ENCODE measurements around the gene ATXN7L1.

Gene ATXN7L1

DNA sequence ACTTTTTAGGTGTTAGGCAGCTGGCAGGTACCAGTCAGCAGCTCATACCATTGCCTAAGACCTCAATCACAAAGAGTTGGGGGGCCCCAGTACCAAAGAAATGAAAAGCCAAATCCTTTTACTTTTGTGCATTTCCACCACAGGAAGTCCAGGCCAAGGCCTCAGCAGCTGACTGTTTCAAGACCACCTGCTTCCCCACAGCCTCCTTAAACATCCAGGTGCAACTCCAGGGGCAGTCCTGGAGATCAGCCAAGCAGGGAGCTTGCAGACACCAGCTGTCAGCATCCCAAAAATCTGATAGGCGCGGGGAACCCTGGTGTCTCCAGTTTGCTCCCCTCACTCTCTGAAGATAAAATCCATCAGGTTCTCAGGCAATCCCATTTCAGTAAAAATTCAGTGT, 203.6 kb downstream of the ATXN7L1 start:
- TF ChIP-seq YY1 (IDR thresholded peaks at IDR 0.05; ENCODE audit: insufficient read depth, insufficient read length) (no peak), SUZ12 (IDR thresholded peaks at IDR 0.05; ENCODE audit: extremely low read depth, insufficient read depth, insufficient read length) (no peak), ZNF274 (IDR thresholded peaks at IDR 0.05; ENCODE audit: low read depth, low read length) (no peak)
- Histone ChIP-seq H3K36me3 (ENCODE audit: insufficient read depth, insufficient read length, low read length) (no peaks in the 10 kb centered on the region), H3K9ac (ENCODE audit: insufficient read length, low read depth) (no peak overlapping the region), H3K4me1 (ENCODE audit: insufficient read depth, insufficient read length) (peaks cover 3% of the 10 kb centered on the region), H3K4me3 (ENCODE audit: insufficient read length, low read depth) (no peak overlapping the region), H3K27me3 (ENCODE audit: insufficient read depth, insufficient read length) (no peaks in the 10 kb centered on the region), H3K9me3 (ENCODE audit: insufficient read depth, low read length) (no peaks in the 10 kb centered on the region)
- no peak for DNase-seq (ENCODE audit: low read depth, low spot score)

DNA sequence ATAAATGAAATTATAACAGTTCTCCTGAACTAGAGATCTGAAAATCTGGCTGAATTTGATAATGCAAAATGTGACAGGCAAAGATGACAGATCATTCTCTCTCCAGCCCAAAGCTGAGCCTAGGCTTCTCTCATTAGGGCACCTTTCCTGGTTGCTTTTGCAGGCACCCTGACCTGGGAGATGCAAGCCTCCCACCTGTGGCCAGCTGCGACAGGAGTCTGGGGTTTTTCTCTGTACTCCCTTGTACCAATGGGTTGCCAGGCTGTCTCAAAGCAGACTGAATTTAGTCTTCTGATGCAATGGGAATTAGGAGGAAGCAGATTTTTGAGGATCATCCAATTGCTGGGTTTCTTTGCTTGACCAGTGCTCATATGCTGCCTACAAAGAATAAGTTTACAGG, 210.1 kb downstream of the ATXN7L1 start:
- H3K9ac ChIP-seq (ENCODE audit: insufficient read length, low read depth), result no peak overlapping the region
- peaks cover 7% of the 10 kb centered on the region for H3K4me1 ChIP-seq (ENCODE audit: insufficient read depth, insufficient read length)
- TF ChIP-seq SUZ12 (IDR thresholded peaks at IDR 0.05; ENCODE audit: extremely low read depth, insufficient read depth, insufficient read length) (no peak), YY1 (IDR thresholded peaks at IDR 0.05; ENCODE audit: insufficient read depth, insufficient read length) (no peak), ZNF274 (IDR thresholded peaks at IDR 0.05; ENCODE audit: low read depth, low read length) (no peak)
- no peaks in the 10 kb centered on the region for H3K27me3 ChIP-seq (ENCODE audit: insufficient read depth, insufficient read length)
- H3K36me3 ChIP-seq (ENCODE audit: insufficient read depth, insufficient read length, low read length), result peaks cover 4% of the 10 kb centered on the region
- H3K4me3 ChIP-seq (ENCODE audit: insufficient read length, low read depth), result no peak overlapping the region
- no peak for DNase-seq (ENCODE audit: low read depth, low spot score)
- no peaks in the 10 kb centered on the region for H3K9me3 ChIP-seq (ENCODE audit: insufficient read depth, low read length)

DNA sequence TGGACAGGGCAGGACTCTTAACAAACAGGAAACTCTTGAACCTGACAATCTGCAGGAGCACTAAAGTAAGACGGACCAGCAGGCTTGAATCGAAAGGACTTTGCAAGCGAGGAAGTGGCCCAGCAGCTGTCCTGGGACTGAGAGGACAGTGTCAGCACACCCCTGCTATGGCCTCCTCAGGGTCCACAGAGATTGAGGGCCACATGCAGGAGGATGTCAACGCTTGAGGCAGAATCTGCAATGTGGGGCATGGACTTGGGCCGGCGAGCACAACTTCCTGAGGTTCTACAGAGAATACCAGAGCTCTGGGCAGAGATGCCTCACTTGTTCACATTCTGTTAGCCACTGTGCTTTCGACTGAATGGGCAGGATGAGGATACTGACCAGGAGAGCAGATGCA, 210.7 kb downstream of the ATXN7L1 start:
- Histone ChIP-seq H3K27me3 (ENCODE audit: insufficient read depth, insufficient read length) (no peaks in the 10 kb centered on the region), H3K4me1 (ENCODE audit: insufficient read depth, insufficient read length) (peaks cover 7% of the 10 kb centered on the region), H3K36me3 (ENCODE audit: insufficient read depth, insufficient read length, low read length) (peaks cover 4% of the 10 kb centered on the region), H3K4me3 (ENCODE audit: insufficient read length, low read depth) (no peak overlapping the region), H3K9me3 (ENCODE audit: insufficient read depth, low read length) (no peaks in the 10 kb centered on the region), H3K9ac (ENCODE audit: insufficient read length, low read depth) (no peak overlapping the region)
- TF ChIP-seq ZNF274 (IDR thresholded peaks at IDR 0.05; ENCODE audit: low read depth, low read length), result no peak
- DNase-seq (ENCODE audit: low read depth, low spot score), result no peak

DNA sequence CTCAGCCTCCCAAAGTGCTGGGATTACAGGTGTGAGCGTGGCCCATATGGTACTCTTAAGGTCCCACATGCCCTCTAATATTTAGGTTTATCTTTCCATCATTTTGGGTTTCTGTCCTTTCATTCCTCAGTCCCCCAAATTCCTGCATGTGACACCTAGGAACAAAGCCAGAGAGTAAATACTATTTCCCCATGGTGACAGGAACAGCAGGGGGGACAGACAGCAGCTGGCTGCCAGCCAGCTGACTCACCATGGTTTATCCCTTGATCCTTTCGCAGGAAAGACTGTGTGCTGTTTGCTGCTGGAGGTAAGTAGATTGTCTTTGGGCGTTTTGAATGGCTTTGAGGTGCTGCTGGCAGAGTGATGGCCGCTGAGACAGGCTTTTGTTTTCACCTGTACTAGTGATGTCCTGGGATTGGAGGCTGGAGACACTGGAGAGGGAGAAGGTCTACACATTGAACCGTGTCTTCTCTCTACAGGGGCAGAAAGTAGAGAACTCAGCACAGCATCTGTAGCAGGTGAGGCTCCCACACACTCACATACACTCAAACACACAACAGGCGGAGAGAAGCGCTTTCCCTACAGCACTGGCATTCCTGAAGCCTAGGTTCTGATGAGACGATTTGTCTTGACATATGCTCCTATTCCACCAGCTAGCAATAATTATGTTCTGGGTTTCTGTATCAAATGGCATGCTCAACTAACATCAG, 211.4 kb downstream of the ATXN7L1 start:
- Histone ChIP-seq H3K36me3 (ENCODE audit: insufficient read depth, insufficient read length, low read length) (peaks cover 4% of the 10 kb centered on the region), H3K4me1 (ENCODE audit: insufficient read depth, insufficient read length) (peaks cover 7% of the 10 kb centered on the region), H3K9me3 (ENCODE audit: insufficient read depth, low read length) (no peaks in the 10 kb centered on the region), H3K27me3 (ENCODE audit: insufficient read depth, insufficient read length) (no peaks in the 10 kb centered on the region), H3K4me3 (ENCODE audit: insufficient read length, low read depth) (no peak overlapping the region), H3K9ac (ENCODE audit: insufficient read length, low read depth) (no peak overlapping the region)
- TF ChIP-seq YY1 (IDR thresholded peaks at IDR 0.05; ENCODE audit: insufficient read depth, insufficient read length), result peak; percentile 10
- no peak for TF ChIP-seq ZNF274 (IDR thresholded peaks at IDR 0.05; ENCODE audit: low read depth, low read length)
- no peak for TF ChIP-seq SUZ12 (IDR thresholded peaks at IDR 0.05; ENCODE audit: extremely low read depth, insufficient read depth, insufficient read length)
- peak; percentile 87 for DNase-seq (ENCODE audit: low read depth, low spot score)

- Histone ChIP-seq H3K4me1 (ENCODE audit: insufficient read depth, insufficient read length) (peaks cover 7% of the 10 kb centered on the region), H3K27me3 (ENCODE audit: insufficient read depth, insufficient read length) (no peaks in the 10 kb centered on the region), H3K4me3 (ENCODE audit: insufficient read length, low read depth) (no peak overlapping the region), H3K36me3 (ENCODE audit: insufficient read depth, insufficient read length, low read length) (peaks cover 4% of the 10 kb centered on the region), H3K9ac (ENCODE audit: insufficient read length, low read depth) (no peak overlapping the region), H3K9me3 (ENCODE audit: insufficient read depth, low read length) (no peaks in the 10 kb centered on the region)
- no peak for DNase-seq (ENCODE audit: low read depth, low spot score)
- TF ChIP-seq YY1 (IDR thresholded peaks at IDR 0.05; ENCODE audit: insufficient read depth, insufficient read length) (no peak), SUZ12 (IDR thresholded peaks at IDR 0.05; ENCODE audit: extremely low read depth, insufficient read depth, insufficient read length) (no peak), ZNF274 (IDR thresholded peaks at IDR 0.05; ENCODE audit: low read depth, low read length) (no peak)
Observed at GRCh38 chr7:105662998-105663397, 213.4 kb downstream of the ATXN7L1 start.

DNA sequence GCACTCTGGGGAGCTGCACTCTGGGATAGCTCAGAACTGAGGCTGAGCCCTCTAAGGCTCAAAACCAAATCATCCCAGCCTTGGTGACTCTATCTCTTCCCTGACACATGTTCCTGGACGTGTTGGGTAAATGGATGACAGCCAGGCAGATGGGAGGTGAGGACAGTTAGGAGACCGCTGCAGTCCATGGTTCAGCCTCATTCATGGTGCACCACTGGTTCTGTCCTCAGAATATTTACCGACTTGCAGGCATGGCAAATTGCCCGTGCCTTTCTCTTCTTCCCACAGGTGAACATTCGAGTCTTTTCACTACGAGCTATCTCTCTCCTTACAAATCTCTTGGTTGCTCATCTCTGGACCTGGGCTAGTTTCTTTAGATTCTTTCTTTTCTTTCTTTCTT, 214.8 kb downstream of the ATXN7L1 start:
- Histone ChIP-seq H3K9ac (ENCODE audit: insufficient read length, low read depth) (no peak overlapping the region), H3K9me3 (ENCODE audit: insufficient read depth, low read length) (no peaks in the 10 kb centered on the region), H3K36me3 (ENCODE audit: insufficient read depth, insufficient read length, low read length) (peaks cover 4% of the 10 kb centered on the region), H3K4me1 (ENCODE audit: insufficient read depth, insufficient read length) (peaks cover 7% of the 10 kb centered on the region), H3K27me3 (ENCODE audit: insufficient read depth, insufficient read length) (no peaks in the 10 kb centered on the region), H3K4me3 (ENCODE audit: insufficient read length, low read depth) (no peak overlapping the region)
- TF ChIP-seq YY1 (IDR thresholded peaks at IDR 0.05; ENCODE audit: insufficient read depth, insufficient read length) (no peak), ZNF274 (IDR thresholded peaks at IDR 0.05; ENCODE audit: low read depth, low read length) (no peak), SUZ12 (IDR thresholded peaks at IDR 0.05; ENCODE audit: extremely low read depth, insufficient read depth, insufficient read length) (no peak)
- DNase-seq (ENCODE audit: low read depth, low spot score), result no peak

GRCh38 chr7:105656922-105657521, 219.4 kb downstream of the ATXN7L1 start:
- peak; percentile 61 for DNase-seq (ENCODE audit: low read depth, low spot score)

More at GRCh38 chr7:105656922-105657521, 219.4 kb downstream of the ATXN7L1 start:
- H3K4me3 ChIP-seq (ENCODE audit: insufficient read length, low read depth), result no peak overlapping the region
- H3K27me3 ChIP-seq (ENCODE audit: insufficient read depth, insufficient read length), result no peaks in the 10 kb centered on the region
- no peak overlapping the region for H3K9ac ChIP-seq (ENCODE audit: insufficient read length, low read depth)
- no peak for TF ChIP-seq ZNF274 (IDR thresholded peaks at IDR 0.05; ENCODE audit: low read depth, low read length)
- peaks cover 14% of the 10 kb centered on the region for H3K4me1 ChIP-seq (ENCODE audit: insufficient read depth, insufficient read length)
- H3K9me3 ChIP-seq (ENCODE audit: insufficient read depth, low read length), result no peaks in the 10 kb centered on the region
- peaks cover 4% of the 10 kb centered on the region for H3K36me3 ChIP-seq (ENCODE audit: insufficient read depth, insufficient read length, low read length)
